OCI-LY7 (cell line): ENCODE data around the gene APRT. TPM values are rescaled to one million over a fixed set of nuclear protein-coding genes. Genes with fewer than 3 reads are reported as not detected.
"Not testable (repeated sequence)": the region's sequence is repeated elsewhere in the genome, so short reads cannot be mapped to it uniquely, and the experiment has no call there.

Source experiments
- BruUV-seq: library from RNA; stranded (reverse); fragments of 400-500 nt; replicated peaks from 2 replicates; lab custom pipeline; 2021; lab: Mats Ljungman, UMichigan
- CTCF ChIA-PET: fragments of 300-600 bp; sonication (Branson Sonifier 250); formaldehyde crosslinking; loops from one replicate; lab custom pipeline; 2022; ENCODE audit warnings: antibody characterized with exemption; ENCODE audit not compliant: unreplicated experiment; lab: Charles Lee
- POLR2A ChIA-PET: fragments of 300-600 bp; sonication (Branson Sonifier 250); formaldehyde crosslinking; loops from one replicate; lab custom pipeline; 2022; ENCODE audit warnings: antibody characterized with exemption; lab: Charles Lee
- DNase-seq: peaks from one replicate; pipeline ENCODE4 v3.0.0-alpha.2; 2015; ENCODE audit warnings: low spot score
- H2AFZ ChIP-seq: fragments of 200-600 bp; sonication (generic), shearing (Covaris generic); 2 replicates; pipeline ENCODE4 v1.6.1; 2014; ENCODE audit warnings: mild to moderate bottlenecking, antibody characterized with exemption, low read length, moderate library complexity
- H3K27ac ChIP-seq: fragments of 200-600 bp; sonication (generic); 2 replicates; pipeline ENCODE4 v1.5.1; 2014; ENCODE audit warnings: mixed run types, low read depth, mild to moderate bottlenecking, moderate library complexity, low read length, inconsistent platforms; ENCODE audit not compliant: poor library complexity, severe bottlenecking
- H3K36me3 ChIP-seq: fragments of 200-600 bp; sonication (generic); 2 replicates; pipeline ENCODE4 v1.6.1; 2014; ENCODE audit warnings: mild to moderate bottlenecking, antibody characterized with exemption, low read length, moderate library complexity, mixed read lengths; ENCODE audit not compliant: insufficient read depth
- H3K4me1 ChIP-seq: fragments of 200-600 bp; sonication (generic); 2 replicates; pipeline ENCODE4 v1.5.1; 2014; ENCODE audit warnings: mild to moderate bottlenecking, low read length; ENCODE audit not compliant: insufficient read depth, poor library complexity, severe bottlenecking
- H3K4me2 ChIP-seq: fragments of 200-600 bp; sonication (generic); 2 replicates; pipeline ENCODE4 v1.6.1; 2014; ENCODE audit warnings: mild to moderate bottlenecking, low read length
- H3K4me3 ChIP-seq: fragments of 200-600 bp; sonication (generic); 2 replicates; pipeline ENCODE4 v1.5.1; 2014; ENCODE audit warnings: mild to moderate bottlenecking, low read depth, low read length; ENCODE audit not compliant: poor library complexity, severe bottlenecking
- H3K79me2 ChIP-seq: fragments of 200-600 bp; sonication (generic); 2 replicates; pipeline ENCODE4 v1.6.1; 2016; ENCODE audit warnings: low read depth, mild to moderate bottlenecking, low read length, moderate library complexity, mixed read lengths; ENCODE audit not compliant: insufficient read depth
- H3K9me2 ChIP-seq: fragments of 200-600 bp; sonication (generic); 2 replicates; pipeline ENCODE4 v1.6.1; 2016; ENCODE audit warnings: mild to moderate bottlenecking, low read length, mixed read lengths; ENCODE audit not compliant: insufficient read depth
- H3K9me3 ChIP-seq: fragments of 200-600 bp; sonication (generic); 2 replicates; pipeline ENCODE4 v1.6.1; 2014; ENCODE audit warnings: mild to moderate bottlenecking, mixed run types, low read length, mixed read lengths
- H4K20me1 ChIP-seq: fragments of 200-600 bp; sonication (generic); 2 replicates; pipeline ENCODE4 v1.6.1; 2014; ENCODE audit warnings: mild to moderate bottlenecking, antibody characterized with exemption, low read length, moderate library complexity, mixed read lengths; ENCODE audit not compliant: insufficient read depth
- EZH2phosphoT487 ChIP-seq: fragments of 200-600 bp; sonication (generic); IDR thresholded peaks from 2 replicates; pipeline ENCODE4 v1.6.1; 2018; ENCODE audit warnings: low read depth, borderline replicate concordance, mild to moderate bottlenecking, mixed run types, antibody characterized with exemption, low read length, moderate library complexity, mixed read lengths
- intact Hi-C: fragments of 100-400 bp; cut with micrococcal nuclease; formaldehyde crosslinking; loops from one replicate; pipeline ENCODE4 v1.10.0; 2022; ENCODE audit not compliant: unreplicated experiment
- total RNA-seq, 2 experiments: library from RNA; depleted of rRNA in 1 of 2; stranded (reverse); fragments of >200 nt in 1 of 2; shearing (Covaris generic) in 1 of 2; gene quantifications; 2 replicates each; pipeline ENCODE4 v1.2.3, GENCODE V29; 2014 to 2022
- TF ChIP-seq, protein P1 (sequence below): fragments of 200-600 bp; sonication (generic); conservative IDR thresholded peaks from 2 replicates; pipeline ENCODE4 v1.5.1; 2014; ENCODE audit warnings: mild to moderate bottlenecking, antibody characterized with exemption, low read length, moderate library complexity, mixed read lengths

The APRT gene
- total RNA-seq, 2 experiments from 2014 or later, result 151 to 216 TPM

DNA sequence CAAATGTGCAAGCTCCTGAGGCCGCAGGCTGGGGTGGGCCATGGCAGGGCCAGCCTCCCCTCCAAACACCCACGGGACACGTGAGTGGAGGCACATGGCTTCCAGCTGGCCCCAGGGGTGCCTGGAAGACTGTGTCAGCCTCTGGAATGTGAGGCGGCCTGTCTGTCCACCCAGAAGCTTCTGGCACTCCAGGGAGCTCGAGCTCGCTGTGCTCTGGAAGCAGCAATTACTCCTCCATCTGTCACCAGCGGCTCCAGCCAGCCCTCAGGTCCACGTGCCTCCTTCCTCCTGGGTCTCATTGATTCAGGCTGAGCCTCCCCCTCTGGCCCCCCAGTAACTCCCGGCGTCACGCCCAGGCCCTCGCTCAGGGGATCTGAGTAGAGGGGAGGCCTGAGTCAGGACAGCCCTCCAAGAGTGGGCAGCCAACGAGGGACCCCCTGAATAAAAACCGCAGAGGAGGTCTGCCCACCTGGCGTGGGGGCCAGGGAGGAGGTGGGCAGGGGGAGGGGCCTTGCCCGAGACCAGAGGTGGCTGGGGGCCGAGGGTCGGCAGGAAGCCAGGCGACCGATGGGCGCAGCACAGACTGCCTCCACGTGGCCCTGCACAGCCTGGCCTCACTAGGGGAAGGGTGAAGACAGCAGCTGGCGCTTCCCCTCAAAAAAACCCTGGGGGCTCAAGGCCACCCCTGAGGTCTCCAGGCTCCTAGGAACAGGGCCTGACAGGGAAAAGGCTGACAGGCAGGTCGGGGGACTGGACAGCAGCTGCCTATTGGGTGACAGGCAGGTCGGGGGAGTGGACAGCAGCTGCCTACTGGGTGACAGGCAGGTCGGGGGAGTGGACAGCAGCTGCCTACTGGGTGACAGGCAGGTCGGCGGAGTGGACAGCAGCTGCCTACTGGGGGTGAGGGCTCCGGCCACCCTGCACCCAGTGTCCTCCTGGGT is 38.6 kb downstream of the APRT start:
- Histone ChIP-seq H2AFZ (no peak overlapping the region), H3K79me2 (no peaks in the 10 kb centered on the region), H3K4me1 (peaks cover 14% of the 10 kb centered on the region), H3K4me3 (no peak overlapping the region), H3K9me3 (no peaks in the 10 kb centered on the region), H3K4me2 (no peak overlapping the region), H3K9me2 (no peaks in the 10 kb centered on the region), H3K27ac (no peak overlapping the region), H4K20me1 (0 out of 2 replicates have a peak, but pooled peaks cover 9% of the 10 kb centered on the region), H3K36me3 (peaks cover 6% of the 10 kb centered on the region; the same call in 1 of the 2 replicates)
- TF ChIP-seq, protein P1, sequence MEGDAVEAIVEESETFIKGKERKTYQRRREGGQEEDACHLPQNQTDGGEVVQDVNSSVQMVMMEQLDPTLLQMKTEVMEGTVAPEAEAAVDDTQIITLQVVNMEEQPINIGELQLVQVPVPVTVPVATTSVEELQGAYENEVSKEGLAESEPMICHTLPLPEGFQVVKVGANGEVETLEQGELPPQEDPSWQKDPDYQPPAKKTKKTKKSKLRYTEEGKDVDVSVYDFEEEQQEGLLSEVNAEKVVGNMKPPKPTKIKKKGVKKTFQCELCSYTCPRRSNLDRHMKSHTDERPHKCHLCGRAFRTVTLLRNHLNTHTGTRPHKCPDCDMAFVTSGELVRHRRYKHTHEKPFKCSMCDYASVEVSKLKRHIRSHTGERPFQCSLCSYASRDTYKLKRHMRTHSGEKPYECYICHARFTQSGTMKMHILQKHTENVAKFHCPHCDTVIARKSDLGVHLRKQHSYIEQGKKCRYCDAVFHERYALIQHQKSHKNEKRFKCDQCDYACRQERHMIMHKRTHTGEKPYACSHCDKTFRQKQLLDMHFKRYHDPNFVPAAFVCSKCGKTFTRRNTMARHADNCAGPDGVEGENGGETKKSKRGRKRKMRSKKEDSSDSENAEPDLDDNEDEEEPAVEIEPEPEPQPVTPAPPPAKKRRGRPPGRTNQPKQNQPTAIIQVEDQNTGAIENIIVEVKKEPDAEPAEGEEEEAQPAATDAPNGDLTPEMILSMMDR, result no peak
- TF ChIP-seq EZH2phosphoT487, result no peak
- ChIA-PET CTCF (no interaction called here), POLR2A (no interaction called here)
- intact Hi-C loops, result no loop called here
- BruUV-seq, result no TSS peak
- DNase-seq, result no peak

DNA sequence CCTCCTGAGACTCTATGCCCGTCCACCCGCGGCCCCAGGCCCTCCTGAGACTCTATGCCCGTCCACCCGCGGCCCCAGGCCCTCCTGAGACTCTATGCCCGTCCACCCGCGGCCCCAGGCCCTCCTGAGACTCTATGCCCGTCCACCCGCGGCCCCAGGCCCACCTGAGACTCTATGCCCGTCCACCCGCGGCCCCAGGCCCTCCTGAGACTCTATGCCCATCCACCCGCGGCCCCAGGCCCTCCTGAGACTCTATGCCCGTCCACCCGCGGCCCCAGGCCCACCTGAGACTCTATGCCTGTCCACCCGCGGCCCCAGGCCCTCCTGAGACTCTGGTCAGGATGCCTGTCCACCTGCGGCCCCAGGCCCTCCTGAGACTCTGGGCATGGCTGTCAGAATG is 39.9 kb downstream of the APRT start:
- H3K27ac ChIP-seq, H4K20me1 ChIP-seq, H3K4me3 ChIP-seq, intact Hi-C loops, H3K9me2 ChIP-seq, H3K9me3 ChIP-seq, H3K79me2 ChIP-seq, H3K36me3 ChIP-seq, DNase-seq, POLR2A ChIA-PET, CTCF ChIA-PET, H3K4me2 ChIP-seq, H2AFZ ChIP-seq, BruUV-seq: not testable (repeated sequence)
- peaks cover 26% of the 10 kb centered on the region for H3K4me1 ChIP-seq

DNA sequence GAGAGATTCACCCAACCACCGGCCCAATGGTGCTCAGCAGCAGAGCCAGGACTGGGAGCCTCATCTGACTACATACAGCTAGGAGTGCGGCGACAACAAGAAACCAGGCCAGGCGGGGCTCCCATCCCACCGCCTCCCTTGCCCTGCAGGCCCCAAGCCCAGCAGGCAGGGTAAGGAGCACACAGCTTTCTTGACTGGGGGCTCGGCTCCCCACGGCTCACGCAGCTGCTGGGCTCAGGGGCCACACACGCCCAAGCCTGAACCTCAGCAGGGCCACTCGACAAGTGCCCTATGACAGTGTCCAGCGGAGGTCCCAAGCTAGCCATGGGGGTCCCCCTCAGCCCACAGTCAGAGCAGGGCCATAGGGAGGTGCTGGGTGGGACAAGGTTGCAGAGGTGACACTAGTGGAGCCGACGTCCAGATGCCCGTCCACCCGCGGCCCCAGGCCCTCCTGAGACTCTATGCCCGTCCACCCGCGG is 40.4 kb downstream of the APRT start:
- TF ChIP-seq, protein P1, result no peak
- no peak for TF ChIP-seq EZH2phosphoT487
- Histone ChIP-seq H3K4me3 (no peak overlapping the region), H2AFZ (no peak overlapping the region), H3K27ac (no peak overlapping the region), H3K9me2 (no peaks in the 10 kb centered on the region), H3K9me3 (no peaks in the 10 kb centered on the region), H3K4me2 (no peak overlapping the region), H3K79me2 (no peaks in the 10 kb centered on the region), H3K4me1 (peaks cover 28% of the 10 kb centered on the region), H3K36me3 (peaks cover 6% of the 10 kb centered on the region; the same call in 1 of the 2 replicates), H4K20me1 (0 out of 2 replicates have a peak, but pooled peaks cover 9% of the 10 kb centered on the region)
- no TSS peak for BruUV-seq
- no peak for DNase-seq
- intact Hi-C loops, result no loop called here
- POLR2A ChIA-PET, result no interaction called here
- CTCF ChIA-PET, result no interaction called here
